ENCODE data around the gene PRDM11.

DNA sequence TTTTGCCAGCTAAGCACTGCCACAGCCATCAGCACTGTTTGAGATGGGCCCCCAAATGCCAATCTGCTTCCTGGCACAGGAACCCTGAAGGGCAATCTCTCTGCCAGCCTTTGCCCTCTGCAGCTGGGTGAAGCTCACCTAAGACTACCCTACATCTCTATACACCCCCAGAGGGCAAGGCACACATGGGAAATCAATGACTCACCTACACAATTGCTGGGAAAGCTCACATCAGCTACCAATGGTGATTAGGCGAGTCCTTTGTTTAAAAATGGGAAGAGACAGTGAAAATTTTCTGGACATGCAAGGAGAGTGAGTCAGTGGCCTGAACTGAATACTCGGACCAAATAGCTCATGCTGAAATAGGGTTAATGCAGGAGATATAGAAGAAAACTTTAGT, 12.6 kb upstream of the PRDM11 start:
- TF ChIP-seq REST (IDR thresholded peaks at IDR 0.05; ENCODE audit: insufficient read depth in 1 of 2, low read depth in 2 of 2, low read length in 1 of 2), result no peak
- TF ChIP-seq, protein P1, sequence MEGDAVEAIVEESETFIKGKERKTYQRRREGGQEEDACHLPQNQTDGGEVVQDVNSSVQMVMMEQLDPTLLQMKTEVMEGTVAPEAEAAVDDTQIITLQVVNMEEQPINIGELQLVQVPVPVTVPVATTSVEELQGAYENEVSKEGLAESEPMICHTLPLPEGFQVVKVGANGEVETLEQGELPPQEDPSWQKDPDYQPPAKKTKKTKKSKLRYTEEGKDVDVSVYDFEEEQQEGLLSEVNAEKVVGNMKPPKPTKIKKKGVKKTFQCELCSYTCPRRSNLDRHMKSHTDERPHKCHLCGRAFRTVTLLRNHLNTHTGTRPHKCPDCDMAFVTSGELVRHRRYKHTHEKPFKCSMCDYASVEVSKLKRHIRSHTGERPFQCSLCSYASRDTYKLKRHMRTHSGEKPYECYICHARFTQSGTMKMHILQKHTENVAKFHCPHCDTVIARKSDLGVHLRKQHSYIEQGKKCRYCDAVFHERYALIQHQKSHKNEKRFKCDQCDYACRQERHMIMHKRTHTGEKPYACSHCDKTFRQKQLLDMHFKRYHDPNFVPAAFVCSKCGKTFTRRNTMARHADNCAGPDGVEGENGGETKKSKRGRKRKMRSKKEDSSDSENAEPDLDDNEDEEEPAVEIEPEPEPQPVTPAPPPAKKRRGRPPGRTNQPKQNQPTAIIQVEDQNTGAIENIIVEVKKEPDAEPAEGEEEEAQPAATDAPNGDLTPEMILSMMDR (IDR thresholded peaks at IDR 0.05), result no peak
- TF ChIP-seq TCF7L2 (IDR thresholded peaks at IDR 0.05; ENCODE audit: low read depth, low read length), result no peak
- no peak for TF ChIP-seq POLR2AphosphoS5 (IDR thresholded peaks at IDR 0.05; ENCODE audit: low read depth, low read length)
